MM.1S (cell line): ENCODE measurements around the gene AQP1.

Source experiments
- CTCF ChIP-seq: fragments of 300-600 bp; sonication (generic); IDR thresholded peaks from 2 replicates; pipeline ENCODE4 v1.5.1; 2016; ENCODE audit warnings: antibody characterized with exemption, low read length, mixed read lengths
- EZH2phosphoT487 ChIP-seq: fragments of 300-600 bp; sonication (generic); IDR thresholded peaks from 2 replicates; pipeline ENCODE4 v1.6.1; 2018; ENCODE audit warnings: antibody characterized with exemption, low read length

GRCh38 chr7:30926313-30926712, 14.7 kb downstream of the AQP1 start:
- TF ChIP-seq CTCF: no peak
- no peak for TF ChIP-seq EZH2phosphoT487
